ENCODE results near the gene MAPKAPK3.

- no peak for TF ChIP-seq CTCF (IDR thresholded peaks at IDR 0.05)
- TF ChIP-seq POLR2A (IDR thresholded peaks at IDR 0.05) = no peak
Observed at GRCh38 chr3:50591196-50591741, 25.7 kb upstream of the MAPKAPK3 start.
